Kidney epithelial cell (primary cell): ENCODE results near the gene TENM3. TPM values are rescaled to one million over a fixed set of nuclear protein-coding genes. Genes with fewer than 3 reads are reported as not detected.
"Not testable (repeated sequence)": the region's sequence is repeated elsewhere in the genome, so short reads cannot be mapped to it uniquely, and the experiment has no call there.

ENCODE experiments used
- DNase-seq: peaks from one replicate; pipeline ENCODE4 v3.0.0-alpha.2; 2010; ENCODE audit warnings: low read depth
- H3K27me3 ChIP-seq: 2 replicates; pipeline ENCODE4 v1.6.0; 2011; ENCODE audit warnings: low read length; ENCODE audit not compliant: control insufficient read depth, insufficient read depth
- H3K36me3 ChIP-seq: 2 replicates; pipeline ENCODE4 v1.5.1; 2011; ENCODE audit warnings: low read length; ENCODE audit not compliant: control insufficient read depth, insufficient read depth
- H3K4me3 ChIP-seq: 2 replicates; pipeline ENCODE4 v1.5.1; 2011; ENCODE audit warnings: low read depth, mild to moderate bottlenecking, control low read depth, low read length
- CTCF ChIP-seq: IDR thresholded peaks from 2 replicates; pipeline ENCODE4 v1.5.1; 2011; ENCODE audit warnings: mild to moderate bottlenecking, moderate library complexity, low read length, control low read depth, inconsistent platforms; ENCODE audit not compliant: insufficient read depth, poor library complexity, severe bottlenecking
- total RNA-seq: library from RNA; depleted of rRNA; stranded (reverse); fragments of >200 nt; gene quantifications from 2 replicates; pipeline ENCODE4 v1.2.3, GENCODE V29; 2015

TENM3 gene
- total RNA-seq, 1 donor from 2014 or later: 11.2 TPM

GRCh38 chr4:182231080-182231479 is 12.1 kb upstream of the TENM3 start:
- TF ChIP-seq CTCF: no peak
- DNase-seq: no peak
- Histone ChIP-seq H3K36me3 (no peaks in the 10 kb centered on the region), H3K27me3 (no peaks in the 10 kb centered on the region), H3K4me3 (no peak overlapping the region)

- no peak overlapping the region for H3K4me3 ChIP-seq
- no peak for TF ChIP-seq CTCF
- H3K36me3 ChIP-seq: no peaks in the 10 kb centered on the region
- H3K27me3 ChIP-seq: no peaks in the 10 kb centered on the region
- no peak for DNase-seq
These were observed 11.7 kb upstream of the TENM3 start for GRCh38 chr4:182231496-182231895.

GRCh38 chr4:182233310-182234090 is 9.7 kb upstream of the TENM3 start:
- Histone ChIP-seq H3K27me3 (no peaks in the 10 kb centered on the region), H3K36me3 (no peaks in the 10 kb centered on the region), H3K4me3 (no peak overlapping the region)
- no peak for TF ChIP-seq CTCF
- no peak for DNase-seq

- no peak overlapping the region for H3K4me3 ChIP-seq
- H3K27me3 ChIP-seq: no peaks in the 10 kb centered on the region
- DNase-seq: no peak
- H3K36me3 ChIP-seq: no peaks in the 10 kb centered on the region
- TF ChIP-seq CTCF: no peak
These were observed 8.0 kb upstream of the TENM3 start for GRCh38 chr4:182235021-182235795.

GRCh38 chr4:182236186-182236585 is 7.0 kb upstream of the TENM3 start:
- H3K27me3 ChIP-seq: no peaks in the 10 kb centered on the region
- DNase-seq: no peak
- no peak overlapping the region for H3K4me3 ChIP-seq
- TF ChIP-seq CTCF: no peak
- no peaks in the 10 kb centered on the region for H3K36me3 ChIP-seq

- not testable (repeated sequence) for H3K4me3 ChIP-seq, DNase-seq, H3K27me3 ChIP-seq, H3K36me3 ChIP-seq
These were observed 6.2 kb upstream of the TENM3 start for GRCh38 chr4:182237010-182237409.
